B cell (primary cell): ENCODE data around the gene RBM7. TPM values are rescaled to one million over a fixed set of nuclear protein-coding genes. Genes with fewer than 3 reads are reported as not detected.
A peak's percentile ranks its signal among the peaks of the same experiment; 100 is the strongest.

Source experiments
- ATAC-seq: fragments of 200-7000 bp; cut with Tn5 transposase; one replicate; pipeline ENCODE4 v1.10.0; 2021; ENCODE audit warnings: low read depth, mild to moderate bottlenecking, moderate number of reproducible peaks, moderate library complexity
- CTCF ChIA-PET: fragments of 350-600 bp; sonication (Branson Sonifier 250); formaldehyde crosslinking; loops from one replicate; lab custom pipeline; 2021; ENCODE audit warnings: antibody characterized with exemption, inconsistent platforms; lab: Charles Lee
- POLR2A ChIA-PET: fragments of 350-600 bp; sonication (Branson Sonifier 250); formaldehyde crosslinking; loops from one replicate; lab custom pipeline; 2021; ENCODE audit warnings: antibody characterized with exemption; lab: Charles Lee
- DNase-seq: peaks from one replicate; pipeline ENCODE4 v3.0.0; 2013
- H2AFZ ChIP-seq: 2 replicates; pipeline ENCODE4 v1.6.1; 2012; ENCODE audit warnings: mild to moderate bottlenecking, low read depth, low read length; ENCODE audit not compliant: insufficient read depth, poor library complexity, severe bottlenecking
- H3K27ac ChIP-seq, 2 donors: 1 replicate in 1 of 2; 2 replicates in 1 of 2; pipeline ENCODE4 v1.5.1; 2012 to 2013; ENCODE audit warnings: low read length in 2 of 2, mild to moderate bottlenecking in 2 of 2, moderate library complexity in 1 of 2
- H3K27me3 ChIP-seq, 4 experiments: fragments of 200-600 bp in 1 of 4; sonication (generic) in 1 of 4; replicated peaks in 1 of 4; 1 replicate in 2 of 4; 2 replicates in 2 of 4; pipeline versions ENCODE4 v1.6.1 to v1.7.0; 2013 to 2016; ENCODE audit warnings: low read length in 3 of 4, mild to moderate bottlenecking in 2 of 4, mixed read lengths in 1 of 4, moderate library complexity in 1 of 4; ENCODE audit not compliant: insufficient read depth in 4 of 4, control insufficient read depth in 3 of 4; ENCODE audit errors: control extremely low read depth in 1 of 4
- H3K36me3 ChIP-seq, 2 experiments: replicated peaks in 1 of 2; 1 replicate in 1 of 2; 2 replicates in 1 of 2; pipeline versions ENCODE4 v1.6.1 to v1.7.1; 2013; ENCODE audit warnings: low read length in 1 of 2; ENCODE audit not compliant: insufficient read depth in 2 of 2, control insufficient read depth in 1 of 2; ENCODE audit errors: control extremely low read depth in 1 of 2, extremely low read depth in 1 of 2
- H3K4me1 ChIP-seq, 2 donors: fragments of 200-600 bp in 1 of 2; sonication (generic) in 1 of 2; 1 replicate in 1 of 2; 2 replicates in 1 of 2; pipeline versions ENCODE4 v1.5.1 to v1.6.1; 2013 to 2017; ENCODE audit warnings: low read length in 2 of 2; ENCODE audit not compliant: control insufficient read depth in 2 of 2, insufficient read depth in 2 of 2
- H3K4me2 ChIP-seq: replicated peaks from 2 replicates; pipeline ENCODE3; 2012; ENCODE audit warnings: mild to moderate bottlenecking, low read depth, low read length; ENCODE audit not compliant: poor library complexity, severe bottlenecking
- H3K4me3 ChIP-seq, 5 experiments: fragments of 200-600 bp in 1 of 5; sonication (generic) in 1 of 5; 1 replicate in 3 of 5; 2 replicates in 2 of 5; pipeline versions ENCODE4 v1.5.1 to v1.7.0; 2011 to 2016; ENCODE audit warnings: low read length in 4 of 5, mild to moderate bottlenecking in 4 of 5, low read depth in 2 of 5, control low read depth in 1 of 5, moderate library complexity in 1 of 5; ENCODE audit not compliant: insufficient read depth in 1 of 5; ENCODE audit errors: control extremely low read depth in 1 of 5, extremely low read depth in 1 of 5
- H3K79me2 ChIP-seq: fragments of 200-600 bp; sonication (generic); one replicate; pipeline ENCODE4 v1.6.0; 2016; ENCODE audit warnings: low read length; ENCODE audit not compliant: control insufficient read depth, insufficient read depth
- H3K9ac ChIP-seq: fragments of 200-600 bp; sonication (generic); 2 replicates; pipeline ENCODE4 v1.6.1; 2017; ENCODE audit warnings: mild to moderate bottlenecking, low read length, moderate library complexity
- H3K9me3 ChIP-seq, 3 donors: one replicate each; pipeline versions ENCODE4 v1.6.1 to v1.7.1; 2013; ENCODE audit warnings: low read length in 2 of 3; ENCODE audit not compliant: control insufficient read depth in 2 of 3, insufficient read depth in 1 of 3; ENCODE audit errors: control extremely low read depth in 1 of 3
- H4K20me1 ChIP-seq: 2 replicates; pipeline ENCODE4 v1.6.0; 2012; ENCODE audit warnings: mild to moderate bottlenecking, low read length; ENCODE audit not compliant: insufficient read depth, control insufficient read depth, poor library complexity, severe bottlenecking
- H3K27ac Mint-ChIP-seq: one replicate; pipeline ENCODE4 v1.8.0; 2021; ENCODE audit warnings: mixed read lengths
- H3K27me3 Mint-ChIP-seq: one replicate; pipeline ENCODE4 v1.8.0; 2021; ENCODE audit warnings: mixed read lengths
- H3K4me1 Mint-ChIP-seq: one replicate; pipeline ENCODE4 v1.8.0; 2021; ENCODE audit warnings: mixed read lengths
- H3K4me3 Mint-ChIP-seq: one replicate; pipeline ENCODE4 v1.8.0; 2021; ENCODE audit warnings: mixed read lengths
- H3K9me3 Mint-ChIP-seq: one replicate; pipeline ENCODE4 v1.8.0; 2022; ENCODE audit warnings: mixed read lengths; ENCODE audit not compliant: insufficient read depth
- EZH2 ChIP-seq: IDR thresholded peaks from 2 replicates; pipeline ENCODE4 v1.6.1; 2012; ENCODE audit warnings: borderline replicate concordance, low read depth, mild to moderate bottlenecking, moderate library complexity, low read length; ENCODE audit not compliant: insufficient read depth, poor library complexity, severe bottlenecking
- WGBS: methylation state at CpG from one replicate; pipeline ENCODE4 v1.1.5; 2013; ENCODE audit warnings: missing lambda C conversion rate; ENCODE audit not compliant: insufficient coverage; 5-methylcytosine and 5-hydroxymethylcytosine counted together
- intact Hi-C: fragments of 100-400 bp; cut with micrococcal nuclease; formaldehyde crosslinking; loops from one replicate; pipeline ENCODE4 v1.10.0; 2022
- polyA plus RNA-seq: library from polyadenylated mRNA; depleted of rRNA; stranded (reverse); fragments of >200 nt; gene quantifications from 2 replicates; pipeline ENCODE4 v1.2.3, GENCODE V29; 2012
- total RNA-seq, 2 donors: library from RNA; stranded (reverse); fragments of 120-200 nt in 1 of 2; gene quantifications; 1 replicate in 1 of 2; 2 replicates in 1 of 2; pipeline versions ENCODE4 v1.2.3 to v1.2.4, GENCODE V29; 2013 to 2022
- TF ChIP-seq, protein P1 (sequence below): fragments of 200-600 bp; IDR thresholded peaks from one replicate; pipeline ENCODE4 v1.8.0; 2022; ENCODE audit warnings: antibody characterized with exemption, mild to moderate bottlenecking

The RBM7 gene
- total and polyA plus RNA-seq, 2 donors (not counting 1 experiment from before 2014, with no cell fraction given), result 26.3 to 36.1 TPM

DNA sequence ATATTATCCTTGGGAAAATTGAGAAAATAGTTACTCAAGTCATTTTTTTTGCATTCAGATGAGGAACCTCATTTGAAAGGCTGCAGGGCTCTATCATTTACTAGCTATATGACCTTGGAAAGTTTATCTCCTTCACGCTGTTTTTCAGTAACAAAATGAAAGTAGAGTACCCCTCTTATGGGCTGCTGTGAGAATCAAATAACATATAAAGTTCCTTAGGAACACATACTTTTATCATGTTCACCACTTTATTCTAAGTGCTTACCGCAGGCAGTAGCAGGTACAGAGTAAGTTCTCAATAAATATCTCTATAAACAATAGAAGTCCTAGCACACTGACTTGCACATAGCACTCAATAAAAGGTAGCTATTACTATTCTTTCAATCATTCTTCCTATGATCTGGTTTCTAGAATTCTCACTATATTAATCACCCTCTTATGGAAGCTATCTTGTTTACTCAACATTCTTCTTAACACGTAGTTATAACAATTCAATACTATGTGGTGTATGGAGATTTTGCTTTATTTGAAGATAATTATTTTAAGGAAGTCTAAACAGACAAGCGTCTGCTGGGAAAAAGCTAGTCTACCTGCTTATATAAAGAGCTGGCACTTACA is 2.1 kb upstream of the RBM7 start:
- no peaks in the 10 kb centered on the region for H4K20me1 ChIP-seq
- Mint-ChIP-seq H3K27ac (no peak overlapping the region), H3K4me3 (peak overlapping the region; percentile 99), H3K4me1 (peaks cover 31% of the 10 kb centered on the region), H3K27me3 (no peaks in the 10 kb centered on the region), H3K9me3 (no peaks in the 10 kb centered on the region)
- ATAC-seq (no peak), DNase-seq (no peak)
- H2AFZ ChIP-seq, result no peak overlapping the region
- peaks cover 0 to 2% of the 10 kb centered on the region in 2 experiments for H3K36me3 ChIP-seq
- no peak overlapping the region for H3K4me3 ChIP-seq
- no peaks in the 10 kb centered on the region for H3K9me3 ChIP-seq
- H3K79me2 ChIP-seq, result peaks cover 44% of the 10 kb centered on the region
- no peak overlapping the region for H3K4me2 ChIP-seq
- 100% methylated on average over 1 of the region's 4 CpGs for WGBS
- CTCF ChIA-PET, result no interaction called here
- H3K27ac ChIP-seq, result no peak overlapping the region
- no peak overlapping the region for H3K9ac ChIP-seq
- no peaks in the 10 kb centered on the region for H3K27me3 ChIP-seq
- intact Hi-C loops, result no loop called here
- peaks cover 13 to 21% of the 10 kb centered on the region in 2 donors for H3K4me1 ChIP-seq
- POLR2A ChIA-PET, result no interaction called here
- TF ChIP-seq, protein P1, sequence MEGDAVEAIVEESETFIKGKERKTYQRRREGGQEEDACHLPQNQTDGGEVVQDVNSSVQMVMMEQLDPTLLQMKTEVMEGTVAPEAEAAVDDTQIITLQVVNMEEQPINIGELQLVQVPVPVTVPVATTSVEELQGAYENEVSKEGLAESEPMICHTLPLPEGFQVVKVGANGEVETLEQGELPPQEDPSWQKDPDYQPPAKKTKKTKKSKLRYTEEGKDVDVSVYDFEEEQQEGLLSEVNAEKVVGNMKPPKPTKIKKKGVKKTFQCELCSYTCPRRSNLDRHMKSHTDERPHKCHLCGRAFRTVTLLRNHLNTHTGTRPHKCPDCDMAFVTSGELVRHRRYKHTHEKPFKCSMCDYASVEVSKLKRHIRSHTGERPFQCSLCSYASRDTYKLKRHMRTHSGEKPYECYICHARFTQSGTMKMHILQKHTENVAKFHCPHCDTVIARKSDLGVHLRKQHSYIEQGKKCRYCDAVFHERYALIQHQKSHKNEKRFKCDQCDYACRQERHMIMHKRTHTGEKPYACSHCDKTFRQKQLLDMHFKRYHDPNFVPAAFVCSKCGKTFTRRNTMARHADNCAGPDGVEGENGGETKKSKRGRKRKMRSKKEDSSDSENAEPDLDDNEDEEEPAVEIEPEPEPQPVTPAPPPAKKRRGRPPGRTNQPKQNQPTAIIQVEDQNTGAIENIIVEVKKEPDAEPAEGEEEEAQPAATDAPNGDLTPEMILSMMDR, result no peak
- TF ChIP-seq EZH2, result no peak

DNA sequence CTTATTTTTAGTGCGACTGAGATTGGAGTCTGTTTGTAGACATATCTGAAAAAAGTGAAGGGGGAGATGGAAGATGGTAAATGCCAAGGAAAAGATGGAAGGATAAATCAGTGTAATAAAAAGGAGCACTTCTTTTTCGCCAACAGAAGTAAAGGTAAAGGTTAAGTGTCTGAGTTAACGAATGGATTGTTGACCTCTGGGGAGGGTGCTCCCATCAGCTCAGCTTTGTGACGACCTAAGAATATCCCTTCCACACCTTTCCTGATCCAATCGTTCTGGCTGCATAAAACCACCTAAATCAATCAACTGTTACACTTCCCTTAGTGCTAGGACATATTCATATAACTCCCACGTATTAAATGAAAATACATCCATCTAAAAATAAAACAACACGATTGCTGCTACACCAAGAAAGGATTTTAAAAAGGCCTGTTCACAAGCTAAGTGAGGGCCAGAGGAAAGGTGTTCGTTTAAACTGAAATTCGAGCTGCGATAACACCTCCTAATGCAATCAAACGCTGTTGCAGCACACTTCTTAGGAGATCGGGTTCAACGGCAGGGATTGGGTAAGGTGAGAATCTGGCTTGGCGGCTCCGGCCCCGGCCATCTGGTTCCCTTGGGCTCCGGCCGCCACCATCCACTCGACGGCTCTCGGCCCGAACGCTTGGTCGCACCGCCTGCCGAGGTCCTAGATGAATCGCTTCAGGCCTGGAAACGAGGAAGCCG is 813 bp upstream of the RBM7 start:
- TF ChIP-seq, protein P1, result no peak
- TF ChIP-seq EZH2, result no peak
- Mint-ChIP-seq H3K4me3 (peak overlapping the region; percentile 99), H3K4me1 (peaks cover 39% of the 10 kb centered on the region), H3K27ac (peak overlapping the region; percentile 98), H3K27me3 (no peaks in the 10 kb centered on the region), H3K9me3 (no peaks in the 10 kb centered on the region)
- no peaks in the 10 kb centered on the region for H3K9me3 ChIP-seq
- peaks cover 18 to 24% of the 10 kb centered on the region in 2 donors for H3K4me1 ChIP-seq
- peak overlapping the region; percentile 72 to 90 (median 86) for H3K4me3 ChIP-seq
- CTCF ChIA-PET, result interaction anchor here (1.3 kb wide), 1 partner anchor 49 kb away, joined by 3 read pairs; no protein-coding TSS in a partner anchor
- H3K27ac ChIP-seq, result peak overlapping the region; percentile 87 to 92
- H3K4me2 ChIP-seq, result peak overlapping the region; percentile 81
- peaks cover 2 to 8% of the 10 kb centered on the region in 2 experiments for H3K36me3 ChIP-seq
- WGBS, result 5% methylated on average over 26 of the region's 29 CpGs
- peak overlapping the region; percentile 87 for H3K9ac ChIP-seq
- H3K27me3 ChIP-seq, result no peaks in the 10 kb centered on the region
- POLR2A ChIA-PET, result no interaction called here
- DNase-seq, result no peak
- peak overlapping the region; percentile 79 for H2AFZ ChIP-seq
- intact Hi-C loops, result loop anchor here (1.0 to 2.0 kb wide), 4 partner anchors 40 to 1085 kb away; partner anchors contain the start of genes REXO2, TTC12, USP28 and ZW10
- H4K20me1 ChIP-seq, result no peaks in the 10 kb centered on the region
- peaks cover 52% of the 10 kb centered on the region for H3K79me2 ChIP-seq
- ATAC-seq, result peak; percentile 5
